WI38 (cell line): Measurements from ENCODE around the gene RUNX2.

Source experiments
- H3K4me3 ChIP-seq: 2 replicates; pipeline ENCODE4 v1.5.1; 2011; ENCODE audit warnings: low read depth, mild to moderate bottlenecking, control low read depth, low read length
- TF ChIP-seq, protein P1 (sequence below): IDR thresholded peaks from 2 replicates; pipeline ENCODE4 v1.5.1; 2012; ENCODE audit warnings: low read depth, mild to moderate bottlenecking, control low read depth, low read length

RUNX2 gene

GRCh38 chr6:45640081-45640491 is 312.0 kb downstream of the RUNX2 start:
- H3K4me3 ChIP-seq = no peak overlapping the region
- TF ChIP-seq, protein P1, sequence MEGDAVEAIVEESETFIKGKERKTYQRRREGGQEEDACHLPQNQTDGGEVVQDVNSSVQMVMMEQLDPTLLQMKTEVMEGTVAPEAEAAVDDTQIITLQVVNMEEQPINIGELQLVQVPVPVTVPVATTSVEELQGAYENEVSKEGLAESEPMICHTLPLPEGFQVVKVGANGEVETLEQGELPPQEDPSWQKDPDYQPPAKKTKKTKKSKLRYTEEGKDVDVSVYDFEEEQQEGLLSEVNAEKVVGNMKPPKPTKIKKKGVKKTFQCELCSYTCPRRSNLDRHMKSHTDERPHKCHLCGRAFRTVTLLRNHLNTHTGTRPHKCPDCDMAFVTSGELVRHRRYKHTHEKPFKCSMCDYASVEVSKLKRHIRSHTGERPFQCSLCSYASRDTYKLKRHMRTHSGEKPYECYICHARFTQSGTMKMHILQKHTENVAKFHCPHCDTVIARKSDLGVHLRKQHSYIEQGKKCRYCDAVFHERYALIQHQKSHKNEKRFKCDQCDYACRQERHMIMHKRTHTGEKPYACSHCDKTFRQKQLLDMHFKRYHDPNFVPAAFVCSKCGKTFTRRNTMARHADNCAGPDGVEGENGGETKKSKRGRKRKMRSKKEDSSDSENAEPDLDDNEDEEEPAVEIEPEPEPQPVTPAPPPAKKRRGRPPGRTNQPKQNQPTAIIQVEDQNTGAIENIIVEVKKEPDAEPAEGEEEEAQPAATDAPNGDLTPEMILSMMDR = no peak

GRCh38 chr6:45640811-45641210 is 312.7 kb downstream of the RUNX2 start:
- TF ChIP-seq, protein P1 = no peak
- no peak overlapping the region for H3K4me3 ChIP-seq

- TF ChIP-seq, protein P1 = no peak
- no peak overlapping the region for H3K4me3 ChIP-seq
Measured at GRCh38 chr6:45642331-45643125, 314.4 kb downstream of the RUNX2 start.

DNA sequence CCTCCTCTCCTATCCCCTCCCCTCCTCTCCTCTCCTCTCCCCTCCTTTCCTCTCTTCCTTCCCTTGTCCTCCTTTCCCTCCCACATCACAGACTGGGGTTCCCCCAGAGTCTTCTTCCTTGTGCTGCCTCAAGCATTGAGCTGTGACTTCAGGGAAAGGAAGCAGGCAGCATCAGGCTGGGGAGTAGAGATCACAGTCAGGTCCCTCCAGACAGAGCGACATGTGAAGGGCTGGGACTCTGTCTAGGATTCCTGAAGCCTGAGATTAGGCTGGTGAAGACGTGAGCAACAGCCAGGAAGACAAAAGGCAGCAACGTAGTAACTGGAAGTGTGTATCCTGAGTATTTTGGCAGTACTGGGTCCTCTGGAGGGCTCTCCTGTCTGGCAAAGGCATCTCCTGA is 315.0 kb downstream of the RUNX2 start:
- no peak overlapping the region for H3K4me3 ChIP-seq
- TF ChIP-seq, protein P1 = no peak

DNA sequence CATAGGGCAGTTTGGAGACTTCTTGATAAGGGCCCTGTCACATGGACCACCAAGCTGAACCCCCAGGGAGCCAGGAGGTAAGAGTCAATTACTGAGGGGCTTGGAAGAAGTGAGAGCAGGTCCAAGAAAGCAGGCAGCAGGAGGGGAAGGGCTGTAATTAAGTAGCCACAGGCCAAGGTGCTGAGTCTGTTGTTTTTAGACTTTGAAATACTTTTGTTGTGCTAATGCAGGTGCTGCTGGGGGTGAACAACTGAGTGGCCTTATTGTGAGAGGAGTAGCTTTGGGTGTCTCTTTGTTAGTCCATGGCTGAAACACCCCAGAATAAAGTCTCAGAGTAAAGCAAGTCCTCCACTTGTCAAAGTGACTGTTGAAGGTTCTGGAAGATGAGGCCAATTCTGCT is 316.6 kb downstream of the RUNX2 start:
- TF ChIP-seq, protein P1 = no peak
- no peak overlapping the region for H3K4me3 ChIP-seq

DNA sequence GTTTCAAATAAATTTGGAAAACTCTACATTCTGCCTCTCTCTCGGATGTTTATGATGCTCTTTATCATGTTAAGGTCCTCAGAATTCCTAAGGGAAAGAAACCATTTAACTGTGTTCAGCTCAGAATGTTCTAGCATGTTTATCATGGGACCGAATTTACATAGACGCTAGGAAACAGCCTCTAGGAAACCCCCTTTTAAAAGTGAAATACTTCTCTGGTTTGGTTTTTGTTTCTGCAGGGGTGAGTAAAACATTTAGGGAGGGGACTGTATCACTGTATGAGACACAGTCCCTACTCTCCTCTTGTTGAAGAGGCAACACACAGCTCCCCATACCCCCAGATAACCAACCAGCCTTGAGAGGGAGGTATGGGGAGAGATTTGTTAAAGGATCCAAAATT is 317.2 kb downstream of the RUNX2 start:
- no peak overlapping the region for H3K4me3 ChIP-seq
- TF ChIP-seq, protein P1 = no peak

- H3K4me3 ChIP-seq = no peak overlapping the region
Measured at GRCh38 chr6:45647341-45648261, 319.5 kb downstream of the RUNX2 start.

More at GRCh38 chr6:45647341-45648261, 319.5 kb downstream of the RUNX2 start:
- TF ChIP-seq, protein P1 = no peak
